Calu3 (cell line): ENCODE results near the gene LY9. TPM values are rescaled to one million over a fixed set of nuclear protein-coding genes. Genes with fewer than 3 reads are reported as not detected.
A peak's percentile ranks its signal among the peaks of the same experiment; 100 is the strongest.

ENCODE experiments used
- Bru-seq: library from RNA; stranded (reverse); fragments of 400-500 nt; gene quantifications from one replicate; lab custom pipeline; 2021; lab: Mats Ljungman, UMichigan
- BruChase-seq, 2 experiments: library from RNA; stranded (reverse); fragments of 400-500 nt; gene quantifications; one replicate each; lab custom pipeline; 2021; lab: Mats Ljungman, UMichigan
- BruUV-seq: library from RNA; stranded (reverse); fragments of 400-500 nt; replicated peaks from 2 replicates; lab custom pipeline; 2021; lab: Mats Ljungman, UMichigan
- CTCF ChIA-PET: fragments of 300-600 bp; sonication (Branson Sonifier 250); formaldehyde crosslinking; loops from one replicate; lab custom pipeline; 2022; ENCODE audit warnings: antibody characterized with exemption; lab: Charles Lee
- DNase-seq: peaks from one replicate; pipeline ENCODE4 v3.0.0; 2022
- H3K27ac Mint-ChIP-seq: one replicate; pipeline ENCODE4 v1.8.0; 2022; ENCODE audit warnings: mixed read lengths; ENCODE audit not compliant: unreplicated experiment
- H3K27me3 Mint-ChIP-seq: one replicate; pipeline ENCODE4 v1.8.0; 2022; ENCODE audit warnings: mixed read lengths; ENCODE audit not compliant: unreplicated experiment
- H3K36me3 Mint-ChIP-seq: one replicate; pipeline ENCODE4 v1.8.0; 2022; ENCODE audit warnings: mild to moderate bottlenecking, moderate library complexity, mixed read lengths; ENCODE audit not compliant: insufficient read depth, unreplicated experiment
- H3K4me1 Mint-ChIP-seq: one replicate; pipeline ENCODE4 v1.8.0; 2022; ENCODE audit warnings: mild to moderate bottlenecking, low read depth, mixed read lengths; ENCODE audit not compliant: unreplicated experiment
- H3K4me3 Mint-ChIP-seq: one replicate; pipeline ENCODE4 v1.8.0; 2022; ENCODE audit warnings: mild to moderate bottlenecking, low read depth, moderate library complexity, mixed read lengths; ENCODE audit not compliant: unreplicated experiment
- H3K9me3 Mint-ChIP-seq: one replicate; pipeline ENCODE4 v1.8.0; 2022; ENCODE audit warnings: low read depth, mixed read lengths; ENCODE audit not compliant: unreplicated experiment
- CTCF ChIP-seq: fragments of 200-600 bp; IDR thresholded peaks from one replicate; pipeline ENCODE4 v1.8.0; 2022; ENCODE audit warnings: antibody characterized with exemption; ENCODE audit not compliant: unreplicated experiment
- intact Hi-C: fragments of 100-400 bp; cut with micrococcal nuclease; formaldehyde crosslinking; loops from one replicate; pipeline ENCODE4 v1.10.0; 2022; ENCODE audit not compliant: unreplicated experiment
- long read RNA-seq: library from polyadenylated mRNA; stranded (forward); transcript quantifications from one replicate; pipeline ENCODE4 v2.0.0, GENCODE V29; 2022
- total RNA-seq: library from RNA; stranded (reverse); gene quantifications from 2 replicates; pipeline ENCODE4 v1.2.3, GENCODE V29; 2022

Gene LY9
- total RNA-seq, result not detected in 2 replicates
- percentile 3 among the genes with signal in this experiment for Bru-seq, nascent RNA
- BruChase-seq, experiment 1, labeled RNA remaining after a 6-hour chase, result not detected
- BruChase-seq, experiment 2, labeled RNA remaining after a 2-hour chase, result percentile 3 among the genes with signal in this experiment
- long read RNA-seq, result 0 reads

GRCh38 chr1:160795951-160796383 is at the start of gene LY9:
LY9 (plus strand) TSS chr1:160796174; CDS start chr1:160796188, 14 bp downstream.
- no peaks in the 10 kb centered on the region for H3K27me3 Mint-ChIP-seq
- intact Hi-C loops, result no loop called here
- no peak for TF ChIP-seq CTCF
- H3K27ac Mint-ChIP-seq, result no peak within 1 kb of the TSS
- CTCF ChIA-PET, result no interaction called here
- H3K36me3 Mint-ChIP-seq, result no peaks in the 10 kb centered on the region
- no peak for DNase-seq
- H3K4me3 Mint-ChIP-seq, result no peak within 1 kb of the TSS
- no TSS peak for BruUV-seq
- no peaks in the 10 kb centered on the region for H3K4me1 Mint-ChIP-seq
- no peaks in the 10 kb centered on the region for H3K9me3 Mint-ChIP-seq

GRCh38 chr1:160746836-160747500 is 49.0 kb upstream of the LY9 start:
- CTCF ChIA-PET, result interaction anchor here (0.7 to 1.2 kb wide), 2 partner anchors 34 to 207 kb away, joined by 3 read pairs; no protein-coding TSS in a partner anchor
- Mint-ChIP-seq H3K27ac (no peak overlapping the region), H3K9me3 (no peaks in the 10 kb centered on the region), H3K4me1 (peaks cover 29% of the 10 kb centered on the region), H3K27me3 (peaks cover 20% of the 10 kb centered on the region), H3K4me3 (no peak overlapping the region), H3K36me3 (peaks cover 8% of the 10 kb centered on the region)
- peak; percentile 16 for DNase-seq
- intact Hi-C loops, result no loop called here
- no peak for TF ChIP-seq CTCF
- BruUV-seq, result no TSS peak

GRCh38 chr1:160747717-160748116 is 48.3 kb upstream of the LY9 start:
- Mint-ChIP-seq H3K4me3 (no peak overlapping the region), H3K27ac (no peak overlapping the region), H3K27me3 (peaks cover 28% of the 10 kb centered on the region), H3K36me3 (peaks cover 8% of the 10 kb centered on the region), H3K9me3 (no peaks in the 10 kb centered on the region), H3K4me1 (peaks cover 29% of the 10 kb centered on the region)
- DNase-seq, result no peak
- CTCF ChIA-PET, result interaction anchor here (0.7 to 1.5 kb wide), 2 partner anchors 21 to 34 kb away, joined by 3 to 8 read pairs; no protein-coding TSS in a partner anchor
- TF ChIP-seq CTCF, result no peak
- intact Hi-C loops, result no loop called here
- no TSS peak for BruUV-seq

- peaks cover 8% of the 10 kb centered on the region for H3K36me3 Mint-ChIP-seq
- no peak for DNase-seq
- intact Hi-C loops, result no loop called here
- no peaks in the 10 kb centered on the region for H3K9me3 Mint-ChIP-seq
- no peak overlapping the region for H3K27ac Mint-ChIP-seq
- no peak overlapping the region for H3K4me3 Mint-ChIP-seq
- H3K27me3 Mint-ChIP-seq, result peaks cover 33% of the 10 kb centered on the region
- peaks cover 29% of the 10 kb centered on the region for H3K4me1 Mint-ChIP-seq
- no TSS peak for BruUV-seq
- CTCF ChIA-PET, result interaction anchor here (1.5 kb wide), 1 partner anchor 20 kb away, joined by 8 read pairs; no protein-coding TSS in a partner anchor
- TF ChIP-seq CTCF, result no peak
Measured at GRCh38 chr1:160748181-160748877, 47.6 kb upstream of the LY9 start.
